OCI-LY1 (cell line): Measurements from ENCODE around the gene AMDHD1.

Experiments
- H2AFZ ChIP-seq: fragments of 200-600 bp; sonication (generic), shearing (Covaris generic); 2 replicates; pipeline ENCODE4 v1.6.0; 2014; ENCODE audit warnings: antibody characterized with exemption, mild to moderate bottlenecking, low read length
- H3F3A ChIP-seq: fragments of 200-600 bp; sonication (generic), shearing (Covaris generic); 2 replicates; pipeline ENCODE4 v1.6.0; 2014; ENCODE audit warnings: mild to moderate bottlenecking, antibody characterized with exemption, low read length, moderate library complexity; ENCODE audit not compliant: insufficient read depth
- H3K27ac ChIP-seq: fragments of 200-600 bp; sonication (generic); 2 replicates; pipeline ENCODE4 v1.5.1; 2014; ENCODE audit warnings: low read length, mixed run types, mild to moderate bottlenecking, low read depth; ENCODE audit not compliant: poor library complexity, severe bottlenecking
- H3K27me3 ChIP-seq: fragments of 200-600 bp; sonication (generic); 2 replicates; pipeline ENCODE4 v1.6.0; 2014; ENCODE audit warnings: antibody characterized with exemption, mild to moderate bottlenecking, low read length, moderate library complexity; ENCODE audit not compliant: insufficient read depth
- H3K36me3 ChIP-seq: fragments of 200-600 bp; sonication (generic); 2 replicates; pipeline ENCODE4 v1.6.1; 2014; ENCODE audit warnings: mild to moderate bottlenecking, antibody characterized with exemption, low read length, moderate library complexity, mixed read lengths; ENCODE audit not compliant: insufficient read depth
- H3K4me1 ChIP-seq: fragments of 200-600 bp; sonication (generic); 2 replicates; pipeline ENCODE4 v1.5.1; 2014; ENCODE audit warnings: mild to moderate bottlenecking, low read length, moderate library complexity; ENCODE audit not compliant: insufficient read depth, severe bottlenecking
- H3K4me2 ChIP-seq: fragments of 200-600 bp; sonication (generic), shearing (Covaris generic); 2 replicates; pipeline ENCODE4 v1.6.1; 2014; ENCODE audit warnings: low read length
- H3K4me3 ChIP-seq: fragments of 200-600 bp; sonication (generic); 2 replicates; pipeline ENCODE4 v1.5.1; 2014; ENCODE audit warnings: low read length, low read depth, mild to moderate bottlenecking, mixed read lengths; ENCODE audit not compliant: poor library complexity, severe bottlenecking
- H3K79me2 ChIP-seq: fragments of 200-600 bp; shearing (Covaris generic); 2 replicates; pipeline ENCODE4 v1.6.1; 2016; ENCODE audit warnings: mixed run types, low read length, mixed read lengths; ENCODE audit not compliant: insufficient read depth
- H3K9ac ChIP-seq: fragments of 200-600 bp; sonication (generic), shearing (Covaris generic); 2 replicates; pipeline ENCODE4 v1.6.1; 2014; ENCODE audit warnings: mild to moderate bottlenecking, low read length, mixed read lengths
- H3K9me2 ChIP-seq: fragments of 200-600 bp; sonication (generic), shearing (Covaris generic); 2 replicates; pipeline ENCODE4 v1.6.1; 2014; ENCODE audit warnings: low read depth, mild to moderate bottlenecking, low read length, mixed read lengths
- H3K9me3 ChIP-seq: fragments of 200-600 bp; shearing (Covaris generic); 2 replicates; pipeline ENCODE4 v1.6.1; 2014; ENCODE audit warnings: low read length, mixed read lengths
- H4K20me1 ChIP-seq: fragments of 200-600 bp; sonication (generic), shearing (Covaris generic); 2 replicates; pipeline ENCODE4 v1.6.0; 2016; ENCODE audit warnings: mild to moderate bottlenecking, low read length; ENCODE audit not compliant: insufficient read depth
- EZH2 ChIP-seq: fragments of 200-600 bp; sonication (generic), shearing (Covaris generic); IDR thresholded peaks from 2 replicates; pipeline ENCODE4 v1.8.0; 2017; ENCODE audit warnings: borderline replicate concordance, mixed run types, mild to moderate bottlenecking, antibody characterized with exemption, low read length, moderate library complexity, mixed read lengths
- TF ChIP-seq, protein P1 (sequence below): fragments of 200-600 bp; sonication (generic), shearing (Covaris generic); IDR thresholded peaks from 2 replicates; pipeline ENCODE4 v1.5.1; 2017; ENCODE audit warnings: mild to moderate bottlenecking, antibody characterized with exemption, low read length, moderate library complexity, mixed read lengths

AMDHD1 gene

DNA sequence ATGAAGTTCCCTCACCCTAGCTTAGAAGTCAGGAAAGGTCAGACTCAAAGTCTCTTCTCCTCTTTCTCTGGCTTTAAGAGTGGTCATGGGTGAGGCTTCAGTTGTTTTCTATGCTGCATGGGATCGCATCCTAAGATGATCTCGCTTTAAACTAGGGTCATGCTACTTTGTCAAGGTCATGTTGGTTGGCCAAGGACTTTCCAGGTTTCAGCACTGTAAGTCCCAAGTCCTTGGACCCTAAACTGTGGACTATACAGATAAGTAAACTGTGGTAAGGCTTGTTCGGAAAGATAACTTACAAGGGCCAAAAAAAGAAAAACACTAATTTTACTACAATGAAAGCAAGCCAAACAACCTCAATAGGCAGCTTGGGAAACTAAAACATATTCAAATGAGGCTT, 35.6 kb downstream of the AMDHD1 start:
- Histone ChIP-seq H3K4me2 (no peak overlapping the region), H3K27me3 (no peaks in the 10 kb centered on the region), H3K27ac (no peak overlapping the region), H3K4me3 (no peak overlapping the region), H3K9me3 (no peaks in the 10 kb centered on the region), H3K9me2 (no peaks in the 10 kb centered on the region), H3K79me2 (no peaks in the 10 kb centered on the region), H3F3A (no peaks in the 10 kb centered on the region), H2AFZ (no peak overlapping the region), H3K9ac (no peak overlapping the region), H3K4me1 (no peaks in the 10 kb centered on the region), H3K36me3 (no peaks in the 10 kb centered on the region), H4K20me1 (no peaks in the 10 kb centered on the region)
- TF ChIP-seq, protein P1, sequence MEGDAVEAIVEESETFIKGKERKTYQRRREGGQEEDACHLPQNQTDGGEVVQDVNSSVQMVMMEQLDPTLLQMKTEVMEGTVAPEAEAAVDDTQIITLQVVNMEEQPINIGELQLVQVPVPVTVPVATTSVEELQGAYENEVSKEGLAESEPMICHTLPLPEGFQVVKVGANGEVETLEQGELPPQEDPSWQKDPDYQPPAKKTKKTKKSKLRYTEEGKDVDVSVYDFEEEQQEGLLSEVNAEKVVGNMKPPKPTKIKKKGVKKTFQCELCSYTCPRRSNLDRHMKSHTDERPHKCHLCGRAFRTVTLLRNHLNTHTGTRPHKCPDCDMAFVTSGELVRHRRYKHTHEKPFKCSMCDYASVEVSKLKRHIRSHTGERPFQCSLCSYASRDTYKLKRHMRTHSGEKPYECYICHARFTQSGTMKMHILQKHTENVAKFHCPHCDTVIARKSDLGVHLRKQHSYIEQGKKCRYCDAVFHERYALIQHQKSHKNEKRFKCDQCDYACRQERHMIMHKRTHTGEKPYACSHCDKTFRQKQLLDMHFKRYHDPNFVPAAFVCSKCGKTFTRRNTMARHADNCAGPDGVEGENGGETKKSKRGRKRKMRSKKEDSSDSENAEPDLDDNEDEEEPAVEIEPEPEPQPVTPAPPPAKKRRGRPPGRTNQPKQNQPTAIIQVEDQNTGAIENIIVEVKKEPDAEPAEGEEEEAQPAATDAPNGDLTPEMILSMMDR: no peak
- no peak for TF ChIP-seq EZH2

DNA sequence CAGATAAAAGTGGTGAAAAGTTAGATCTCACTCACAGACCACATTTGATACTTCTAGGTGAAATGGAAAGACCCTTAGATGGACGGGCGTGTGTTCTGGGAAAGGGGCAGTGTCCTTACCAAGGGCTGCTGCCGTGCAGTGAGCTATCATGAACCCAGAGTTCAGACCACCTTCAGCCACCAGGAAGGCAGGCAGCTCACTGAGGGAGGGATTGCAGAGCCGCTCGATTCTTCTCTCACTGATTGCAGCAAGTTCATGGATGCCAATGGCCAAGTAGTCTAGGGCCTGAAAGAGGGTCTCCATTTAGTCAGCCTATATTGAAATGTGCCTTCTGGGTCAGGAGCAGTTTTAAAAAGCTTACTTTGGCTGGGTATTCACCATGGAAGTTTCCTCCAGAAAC, 37.3 kb downstream of the AMDHD1 start:
- Histone ChIP-seq H3K27me3 (no peaks in the 10 kb centered on the region), H3K79me2 (no peaks in the 10 kb centered on the region), H3K9me3 (no peaks in the 10 kb centered on the region), H3K4me1 (no peaks in the 10 kb centered on the region), H2AFZ (no peak overlapping the region), H3K4me3 (no peak overlapping the region), H4K20me1 (no peaks in the 10 kb centered on the region), H3K9me2 (no peaks in the 10 kb centered on the region), H3F3A (no peaks in the 10 kb centered on the region), H3K9ac (no peak overlapping the region), H3K4me2 (no peak overlapping the region), H3K36me3 (no peaks in the 10 kb centered on the region), H3K27ac (no peak overlapping the region)
- no peak for TF ChIP-seq EZH2
- TF ChIP-seq, protein P1: no peak

DNA sequence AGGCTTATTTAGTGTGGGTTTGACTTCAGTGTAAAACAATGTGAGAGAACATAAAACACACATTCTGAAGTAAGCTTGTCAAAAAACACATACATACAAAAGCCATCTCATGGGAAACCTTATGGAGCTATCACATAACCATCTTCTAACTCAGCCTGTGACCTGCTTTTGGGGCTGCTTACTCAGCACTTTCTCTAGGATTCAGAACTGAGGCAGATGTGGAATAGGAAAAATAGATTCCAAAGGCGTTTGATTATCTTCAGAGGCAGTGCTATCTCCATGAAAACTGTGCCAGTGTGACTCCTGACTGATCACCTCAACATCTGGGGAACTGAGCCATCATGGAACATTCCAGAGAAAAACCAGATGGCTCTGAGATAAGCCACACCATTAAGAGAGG, 39.5 kb downstream of the AMDHD1 start:
- Histone ChIP-seq H2AFZ (no peak overlapping the region), H3K27ac (no peak overlapping the region), H3K36me3 (no peaks in the 10 kb centered on the region), H3K27me3 (no peaks in the 10 kb centered on the region), H3F3A (no peaks in the 10 kb centered on the region), H4K20me1 (no peaks in the 10 kb centered on the region), H3K9me3 (no peaks in the 10 kb centered on the region), H3K4me2 (no peak overlapping the region), H3K9ac (no peak overlapping the region), H3K4me3 (no peak overlapping the region), H3K79me2 (no peaks in the 10 kb centered on the region), H3K4me1 (no peaks in the 10 kb centered on the region), H3K9me2 (no peaks in the 10 kb centered on the region)
- TF ChIP-seq, protein P1: no peak
- no peak for TF ChIP-seq EZH2
